ENCODE data around the gene STK16. TPM values are rescaled to one million over a fixed set of nuclear protein-coding genes. Genes with fewer than 3 reads are reported as not detected.

Gene STK16
- total and polyA plus RNA-seq, 8 donors = 14.7 to 28.4 (median 17.1) TPM

DNA sequence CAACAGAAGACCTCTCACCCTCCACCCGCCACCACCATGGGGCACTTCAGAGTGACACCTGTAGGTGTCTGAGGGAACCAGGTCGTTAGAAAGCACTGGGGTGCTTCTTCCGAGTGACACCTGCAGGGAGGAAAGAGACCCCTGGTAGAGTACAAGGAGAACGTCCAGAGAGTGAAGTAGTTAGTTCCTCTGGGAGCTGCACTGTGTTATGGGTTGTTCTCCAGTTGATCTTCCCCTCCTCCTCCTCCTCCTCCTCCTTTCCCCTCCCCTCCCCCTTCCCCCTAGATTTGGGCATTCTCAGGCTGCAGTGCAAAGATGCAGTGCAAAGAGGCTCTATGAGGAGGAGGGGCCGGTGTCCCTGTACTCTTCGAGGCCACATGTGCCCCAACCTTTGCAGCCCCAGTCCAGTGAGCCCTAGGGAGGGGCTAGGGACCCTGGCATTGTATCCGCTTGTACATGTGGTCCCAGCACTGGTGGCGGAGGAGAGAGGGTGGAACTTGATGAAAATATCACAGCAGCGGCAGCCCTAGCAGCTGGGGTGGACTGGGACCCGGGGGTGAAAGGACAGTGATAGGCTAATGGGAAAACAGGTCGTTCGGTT, 34.7 kb downstream of the STK16 start:
- ATAC-seq = no peak
- peak in 1 of 6 donors; percentile 41 for DNase-seq
- WGBS, 2 donors = 38 to 41% methylated on average over 12 of the region's 12 CpGs
- FAIRE-seq = no peak
- intact Hi-C loops (cut with DNase I) = no loop called here
- Histone ChIP-seq H3K27ac (peak overlapping the region; percentile 92 to 98 (median 98)), H3K36me3 (peaks cover 0 to 26% (median 0%) of the 10 kb centered on the region in 3 donors), H3K27me3 (no peaks in the 10 kb centered on the region), H3K4me3 (peak overlapping the region; percentile 42 to 85 (median 74)), H3K4me1 (peaks cover 7 to 18% (median 9%) of the 10 kb centered on the region in 3 donors), H3K9me3 (no peaks in the 10 kb centered on the region)
- TF ChIP-seq, protein P1, sequence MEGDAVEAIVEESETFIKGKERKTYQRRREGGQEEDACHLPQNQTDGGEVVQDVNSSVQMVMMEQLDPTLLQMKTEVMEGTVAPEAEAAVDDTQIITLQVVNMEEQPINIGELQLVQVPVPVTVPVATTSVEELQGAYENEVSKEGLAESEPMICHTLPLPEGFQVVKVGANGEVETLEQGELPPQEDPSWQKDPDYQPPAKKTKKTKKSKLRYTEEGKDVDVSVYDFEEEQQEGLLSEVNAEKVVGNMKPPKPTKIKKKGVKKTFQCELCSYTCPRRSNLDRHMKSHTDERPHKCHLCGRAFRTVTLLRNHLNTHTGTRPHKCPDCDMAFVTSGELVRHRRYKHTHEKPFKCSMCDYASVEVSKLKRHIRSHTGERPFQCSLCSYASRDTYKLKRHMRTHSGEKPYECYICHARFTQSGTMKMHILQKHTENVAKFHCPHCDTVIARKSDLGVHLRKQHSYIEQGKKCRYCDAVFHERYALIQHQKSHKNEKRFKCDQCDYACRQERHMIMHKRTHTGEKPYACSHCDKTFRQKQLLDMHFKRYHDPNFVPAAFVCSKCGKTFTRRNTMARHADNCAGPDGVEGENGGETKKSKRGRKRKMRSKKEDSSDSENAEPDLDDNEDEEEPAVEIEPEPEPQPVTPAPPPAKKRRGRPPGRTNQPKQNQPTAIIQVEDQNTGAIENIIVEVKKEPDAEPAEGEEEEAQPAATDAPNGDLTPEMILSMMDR (IDR thresholded peaks at IDR 0.05) = no peak

DNA sequence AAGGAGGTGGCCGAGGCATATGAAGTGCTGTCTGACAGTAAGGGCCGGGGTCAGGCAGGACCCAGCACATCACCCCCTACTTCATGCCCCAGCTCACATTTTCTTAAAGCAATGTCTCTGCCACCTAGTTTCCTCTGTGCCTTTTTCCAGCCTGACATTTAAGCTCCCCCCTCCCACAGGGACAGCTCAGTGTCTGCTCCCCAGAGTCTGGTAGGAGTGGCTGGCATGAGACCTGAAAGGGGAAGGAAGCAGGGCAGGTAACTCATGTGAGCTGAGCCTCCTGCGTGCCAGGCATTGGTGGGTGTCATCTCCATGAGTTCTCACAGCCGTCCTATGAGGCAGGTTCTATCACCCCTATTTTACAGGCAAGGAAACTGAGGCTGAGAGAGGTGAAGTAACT, 35.4 kb downstream of the STK16 start:
- H3K4me3 ChIP-seq = no peak overlapping the region
- H3K27me3 ChIP-seq = no peaks in the 10 kb centered on the region
- no peak for DNase-seq
- H3K36me3 ChIP-seq = peaks cover 0 to 33% (median 0%) of the 10 kb centered on the region in 3 donors
- FAIRE-seq = no peak
- WGBS, 2 donors = 88 to 90% methylated on average over 4 of the region's 4 CpGs
- no peaks in the 10 kb centered on the region for H3K9me3 ChIP-seq
- intact Hi-C loops (cut with DNase I) = no loop called here
- no peak for ATAC-seq
- H3K27ac ChIP-seq = no peak overlapping the region
- peaks cover 7 to 18% (median 9%) of the 10 kb centered on the region in 3 donors for H3K4me1 ChIP-seq
- TF ChIP-seq, protein P1 (IDR thresholded peaks at IDR 0.05) = no peak

DNA sequence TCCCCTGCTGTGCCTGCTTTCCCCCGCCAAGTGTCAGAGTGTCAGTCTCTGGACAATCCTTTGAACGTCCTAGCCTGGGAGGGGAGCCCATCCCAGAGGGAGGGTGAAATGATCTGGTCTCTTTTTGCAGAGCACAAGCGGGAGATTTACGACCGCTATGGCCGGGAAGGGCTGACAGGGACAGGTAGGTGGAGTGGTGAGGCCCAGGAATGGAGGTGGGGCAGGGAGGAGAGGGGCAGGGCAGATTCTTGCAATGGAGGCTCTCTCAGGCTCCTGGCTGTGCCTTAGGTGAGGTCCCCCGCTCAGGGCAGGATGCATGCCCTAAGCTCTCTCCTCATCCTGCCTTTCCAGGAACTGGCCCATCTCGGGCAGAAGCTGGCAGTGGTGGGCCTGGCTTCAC, 36.3 kb downstream of the STK16 start:
- no peak overlapping the region for H3K4me3 ChIP-seq
- 85 to 87% methylated on average over 7 to 8 of the region's 8 CpGs for WGBS, 2 donors
- TF ChIP-seq, protein P1 (IDR thresholded peaks at IDR 0.05) = no peak
- no peaks in the 10 kb centered on the region for H3K9me3 ChIP-seq
- H3K4me1 ChIP-seq = peaks cover 7 to 18% (median 9%) of the 10 kb centered on the region in 3 donors
- H3K27me3 ChIP-seq = no peaks in the 10 kb centered on the region
- FAIRE-seq = no peak
- intact Hi-C loops (cut with DNase I) = no loop called here
- peaks cover 0 to 34% (median 0%) of the 10 kb centered on the region in 3 donors for H3K36me3 ChIP-seq
- no peak for DNase-seq
- ATAC-seq = no peak
- H3K27ac ChIP-seq = no peak overlapping the region

DNA sequence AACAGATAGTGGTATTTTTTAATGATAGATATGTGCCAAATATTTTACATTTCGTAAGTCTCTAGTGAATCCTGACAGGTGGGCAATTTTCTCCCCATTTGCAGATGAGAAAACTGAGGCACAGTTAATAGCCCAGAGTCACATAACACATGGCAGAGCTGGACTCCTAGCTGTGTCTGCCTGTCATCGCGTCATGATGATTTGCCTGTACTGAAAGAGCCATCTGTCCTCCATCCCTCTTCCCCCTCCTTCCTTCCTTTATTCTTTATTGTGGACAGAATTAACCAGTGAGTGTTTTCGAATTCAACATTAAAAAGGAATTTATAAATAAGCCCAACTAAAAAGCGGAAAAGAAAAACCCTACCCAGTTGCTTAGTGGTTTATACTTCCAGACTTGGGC, 37.1 kb downstream of the STK16 start:
- intact Hi-C loops (cut with DNase I) = no loop called here
- no peaks in the 10 kb centered on the region for H3K27me3 ChIP-seq
- peaks cover 7 to 18% (median 9%) of the 10 kb centered on the region in 3 donors for H3K4me1 ChIP-seq
- DNase-seq (no peak), ATAC-seq (no peak), FAIRE-seq (no peak)
- H3K27ac ChIP-seq = no peak overlapping the region
- H3K9me3 ChIP-seq = no peaks in the 10 kb centered on the region
- peaks cover 0 to 34% (median 0%) of the 10 kb centered on the region in 3 donors for H3K36me3 ChIP-seq
- 84 to 86% methylated on average over 5 of the region's 5 CpGs for WGBS, 2 donors
- TF ChIP-seq, protein P1 (IDR thresholded peaks at IDR 0.05) = no peak
- H3K4me3 ChIP-seq = no peak overlapping the region

DNA sequence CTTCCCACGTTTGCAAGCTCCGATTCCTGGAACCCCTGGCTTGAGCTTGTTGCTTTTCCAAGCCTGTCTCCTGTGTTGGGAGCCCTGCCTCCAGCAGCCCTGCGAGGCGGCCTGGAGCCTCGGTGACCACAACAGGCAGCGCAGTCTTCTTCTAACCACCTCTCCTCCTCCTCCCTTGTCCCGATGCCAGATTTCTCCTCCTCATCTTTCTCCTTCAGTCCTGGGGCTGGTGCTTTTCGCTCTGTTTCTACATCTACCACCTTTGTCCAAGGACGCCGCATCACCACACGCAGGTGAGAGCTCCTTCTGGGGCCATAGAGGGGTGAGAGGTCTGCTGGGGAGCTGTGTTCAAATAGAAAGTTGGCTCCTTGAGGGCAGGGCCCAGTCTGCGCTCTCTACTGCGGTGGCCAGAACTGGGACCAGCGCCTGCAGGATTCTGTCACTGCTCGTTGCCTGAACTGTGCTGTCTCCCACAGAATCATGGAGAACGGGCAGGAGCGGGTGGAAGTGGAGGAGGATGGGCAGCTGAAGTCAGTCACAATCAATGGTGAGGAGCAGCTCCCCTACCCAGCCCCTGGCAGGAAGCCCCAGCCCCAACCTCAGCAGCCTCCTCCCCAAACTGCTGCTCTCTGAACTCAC, 37.8 kb downstream of the STK16 start:
- TF ChIP-seq, protein P1 (IDR thresholded peaks at IDR 0.05) = no peak
- DNase-seq (no peak), ATAC-seq (no peak), FAIRE-seq (no peak)
- H3K9me3 ChIP-seq = no peaks in the 10 kb centered on the region
- H3K27ac ChIP-seq = no peak overlapping the region
- WGBS, 2 donors = 91% methylated on average over 17 of the region's 17 CpGs
- H3K36me3 ChIP-seq = peaks cover 0 to 34% (median 0%) of the 10 kb centered on the region in 3 donors
- no peaks in the 10 kb centered on the region for H3K27me3 ChIP-seq
- intact Hi-C loops (cut with DNase I) = no loop called here
- H3K4me3 ChIP-seq = no peak overlapping the region
- H3K4me1 ChIP-seq = peaks cover 7 to 16% (median 7%) of the 10 kb centered on the region in 3 donors

Data from pancreas (tissue), 10 donors.